ENCODE data around the gene HOXD11. TPM values are rescaled to one million over a fixed set of nuclear protein-coding genes. Genes with fewer than 3 reads are reported as not detected.
A peak's percentile ranks its signal among the peaks of the same experiment; 100 is the strongest.

Gene HOXD11
- total RNA-seq, 1 donor from 2014 or later = not detected

GRCh38 chr2:176128172-176128981, 21.3 kb downstream of the HOXD11 start:
- no peaks in the 10 kb centered on the region for H3K9me3 ChIP-seq
- H3K4me1 ChIP-seq = peaks cover 0 to 6% of the 10 kb centered on the region in 2 donors
- TF ChIP-seq CTCF (IDR thresholded peaks at IDR 0.05) = no peak
- peak in 1 of 2 donors; percentile 63 for DNase-seq (ENCODE audit: low spot score in 2 of 2)
- H3K4me3 ChIP-seq = peak overlapping the region; percentile 61 to 88
- intact Hi-C loops (cut with DNase I) = loop anchor here (5.0 to 10.0 kb wide), 4 partner anchors 684 to 1206 kb away; no protein-coding TSS in a partner anchor
- H3K27ac ChIP-seq = peak overlapping the region; percentile 89 to 96
- no peaks in the 10 kb centered on the region for H3K36me3 ChIP-seq
- no peaks in the 10 kb centered on the region for H3K27me3 ChIP-seq

GRCh38 chr2:176128982-176129796, 22.1 kb downstream of the HOXD11 start, which contains the start of gene HOXD8:
TSS of gene HOXD8 (plus strand) at chr2:176129705. CDS start at chr2:176130367, 662 bp downstream.
- peaks cover 0 to 5% of the 10 kb centered on the region in 2 donors for H3K4me1 ChIP-seq
- H3K4me3 ChIP-seq = peak within 1 kb of the TSS; percentile 61 to 88
- intact Hi-C loops (cut with DNase I) = loop anchor here (5.0 to 10.0 kb wide), 4 partner anchors 683 to 1206 kb away; no protein-coding TSS in a partner anchor
- TF ChIP-seq CTCF (IDR thresholded peaks at IDR 0.05) = no peak
- H3K27ac ChIP-seq = peak within 1 kb of the TSS; percentile 89 to 96
- H3K9me3 ChIP-seq = no peaks in the 10 kb centered on the region
- H3K27me3 ChIP-seq = no peaks in the 10 kb centered on the region
- DNase-seq (ENCODE audit: low spot score in 2 of 2) = peak in 1 of 2 donors; percentile 81
- no peaks in the 10 kb centered on the region for H3K36me3 ChIP-seq

GRCh38 chr2:176129813-176130146, 22.7 kb downstream of the HOXD11 start:
- Histone ChIP-seq H3K36me3 (no peaks in the 10 kb centered on the region), H3K4me1 (peaks cover 0 to 5% of the 10 kb centered on the region in 2 donors), H3K27me3 (no peaks in the 10 kb centered on the region), H3K4me3 (peak overlapping the region; percentile 61 to 88), H3K9me3 (no peaks in the 10 kb centered on the region), H3K27ac (peak overlapping the region; percentile 89 to 96)
- TF ChIP-seq CTCF (IDR thresholded peaks at IDR 0.05) = no peak
- intact Hi-C loops (cut with DNase I) = loop anchor here (5.0 to 10.0 kb wide), 4 partner anchors 683 to 1205 kb away; no protein-coding TSS in a partner anchor
- DNase-seq (ENCODE audit: low spot score in 2 of 2) = no peak

- no peak for TF ChIP-seq CTCF (IDR thresholded peaks at IDR 0.05)
- H3K4me1 ChIP-seq = peaks cover 0 to 8% of the 10 kb centered on the region in 2 donors
- H3K4me3 ChIP-seq = peak overlapping the region; percentile 61 to 88
- no peaks in the 10 kb centered on the region for H3K9me3 ChIP-seq
- no peaks in the 10 kb centered on the region for H3K27me3 ChIP-seq
- H3K36me3 ChIP-seq = no peaks in the 10 kb centered on the region
- intact Hi-C loops (cut with DNase I) = no loop called here
- H3K27ac ChIP-seq = peak overlapping the region; percentile 89 to 96
- no peak for DNase-seq (ENCODE audit: low spot score in 2 of 2)
These were observed 23.3 kb downstream of the HOXD11 start for GRCh38 chr2:176130147-176130956.
